HG03469 (cell line): ENCODE data around the gene MGA.

Experiments
- ATAC-seq: cut with Tn5 transposase; IDR thresholded peaks from one replicate; pipeline ENCODE4 v1.9.1; 2021; ENCODE audit warnings: mild to moderate bottlenecking, moderate library complexity, moderate number of reproducible peaks; ENCODE audit not compliant: unreplicated experiment

The MGA gene

DNA sequence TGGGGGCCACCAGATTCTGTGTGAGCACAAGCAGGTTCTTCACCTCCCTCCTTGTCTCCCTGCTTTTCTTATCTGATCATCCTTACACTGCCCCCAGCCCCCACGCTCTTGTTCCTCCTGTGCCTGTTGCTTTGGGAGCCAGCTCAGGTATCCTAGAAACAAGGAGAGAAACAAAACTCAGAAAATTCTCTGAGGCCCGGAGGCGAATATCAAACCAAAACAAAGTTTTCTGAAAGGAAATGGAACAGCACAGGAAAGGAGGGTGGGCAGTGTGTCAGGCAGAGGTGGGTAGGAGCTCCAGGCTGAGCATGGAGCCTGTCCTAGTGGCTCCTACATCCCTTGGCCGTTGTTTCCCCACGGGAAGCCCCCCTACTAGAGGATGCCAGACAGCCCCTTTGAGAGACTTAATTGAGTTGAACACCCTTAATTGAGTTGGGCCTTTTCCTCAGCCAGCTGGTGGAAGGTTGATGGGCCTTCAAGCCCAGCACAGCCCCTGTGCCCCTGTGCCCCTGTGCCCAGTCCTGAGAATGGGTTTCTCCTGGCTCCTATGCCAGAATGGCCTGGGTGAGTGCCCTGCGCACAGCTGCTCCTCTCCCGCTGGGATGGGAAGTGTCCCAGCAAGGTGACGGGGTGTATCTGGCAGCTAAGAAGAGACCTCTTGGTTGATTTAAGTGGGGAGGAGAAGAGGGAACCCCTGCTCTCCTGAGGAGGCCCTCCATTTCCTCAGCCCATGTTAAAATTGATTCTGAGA lies 144.9 kb downstream of the MGA start:
- ATAC-seq = no peak

DNA sequence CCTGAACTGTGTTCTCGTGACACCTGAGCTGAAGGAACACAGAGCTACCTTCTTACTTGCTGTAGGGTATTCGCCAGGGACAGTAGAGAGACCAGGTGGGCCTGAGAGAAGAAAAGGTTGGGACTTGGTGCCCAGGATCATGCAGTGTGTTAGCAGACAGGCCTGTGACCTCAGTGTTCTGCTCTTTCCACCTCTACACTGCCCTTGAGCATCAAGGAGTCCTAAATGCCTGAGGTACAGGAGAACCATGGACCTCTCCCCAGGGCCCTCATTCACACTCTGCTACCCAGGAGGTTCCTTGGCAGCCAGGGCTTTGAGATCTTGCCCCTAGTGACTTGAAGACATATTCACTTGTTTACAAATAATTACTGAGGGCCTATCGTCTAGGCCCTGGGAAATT lies 145.5 kb downstream of the MGA start:
- ATAC-seq = no peak

DNA sequence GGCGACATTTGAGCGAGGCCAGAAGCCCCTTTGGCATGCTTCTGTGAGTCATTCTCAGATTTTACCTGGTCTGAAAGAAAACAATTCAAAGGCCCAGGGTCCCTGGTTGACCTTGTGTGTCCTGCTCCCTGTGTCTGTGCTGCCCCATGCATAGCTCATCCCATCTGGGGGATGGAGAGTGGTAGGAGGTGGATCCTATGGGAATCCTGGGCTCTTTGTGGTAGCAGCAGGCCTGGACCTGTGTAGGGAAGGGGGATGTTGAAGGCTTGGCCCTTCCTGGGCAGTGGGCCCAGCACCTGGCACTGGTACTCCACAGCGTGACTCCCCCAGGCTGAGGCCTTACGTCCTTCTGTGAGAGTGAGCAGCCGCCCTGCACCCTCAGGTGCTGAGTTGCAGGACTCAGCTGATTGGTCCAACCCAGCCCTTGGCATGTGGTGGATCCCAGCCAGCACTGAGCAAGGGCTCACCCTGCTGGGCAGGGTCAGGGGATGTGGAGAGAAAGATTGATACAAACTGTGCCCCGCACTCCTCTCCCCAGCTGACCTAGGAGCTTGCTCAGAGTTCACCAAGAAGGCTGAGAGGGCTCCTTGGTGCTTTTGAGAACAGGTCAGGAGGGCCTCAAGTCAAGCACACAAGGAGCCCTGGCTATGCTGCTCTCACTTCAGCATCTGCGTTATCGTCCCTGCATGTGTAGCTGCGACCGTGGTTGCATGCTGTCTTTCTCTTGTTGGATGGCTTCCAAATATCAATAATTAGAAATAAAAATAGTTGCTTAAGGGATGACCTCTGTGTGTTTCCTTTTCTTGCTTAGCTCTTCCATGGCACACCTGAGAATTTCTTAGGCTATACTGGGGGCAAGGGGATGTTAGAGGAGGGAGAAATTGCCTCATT lies 146.3 kb downstream of the MGA start:
- no peak for ATAC-seq

DNA sequence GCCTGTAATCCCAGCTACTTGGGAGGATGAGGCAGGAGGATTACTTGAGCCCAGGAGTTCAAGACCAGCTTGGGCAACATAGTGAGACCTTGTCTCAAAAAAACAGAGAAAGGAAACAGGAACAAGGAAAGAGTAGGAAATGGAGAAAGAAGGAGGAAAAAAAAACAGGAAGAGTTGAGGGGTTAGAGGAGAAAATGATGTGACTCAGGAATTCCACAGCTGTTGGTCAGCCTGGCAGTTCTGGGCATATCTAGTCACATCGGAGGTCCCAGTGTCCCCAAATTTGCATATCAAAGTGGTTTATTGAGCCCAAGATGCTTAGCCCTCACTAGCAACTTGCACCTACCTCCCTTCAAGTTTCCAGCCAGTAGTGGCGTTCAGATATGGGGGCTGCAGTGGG lies 148.9 kb downstream of the MGA start:
- no peak for ATAC-seq

DNA sequence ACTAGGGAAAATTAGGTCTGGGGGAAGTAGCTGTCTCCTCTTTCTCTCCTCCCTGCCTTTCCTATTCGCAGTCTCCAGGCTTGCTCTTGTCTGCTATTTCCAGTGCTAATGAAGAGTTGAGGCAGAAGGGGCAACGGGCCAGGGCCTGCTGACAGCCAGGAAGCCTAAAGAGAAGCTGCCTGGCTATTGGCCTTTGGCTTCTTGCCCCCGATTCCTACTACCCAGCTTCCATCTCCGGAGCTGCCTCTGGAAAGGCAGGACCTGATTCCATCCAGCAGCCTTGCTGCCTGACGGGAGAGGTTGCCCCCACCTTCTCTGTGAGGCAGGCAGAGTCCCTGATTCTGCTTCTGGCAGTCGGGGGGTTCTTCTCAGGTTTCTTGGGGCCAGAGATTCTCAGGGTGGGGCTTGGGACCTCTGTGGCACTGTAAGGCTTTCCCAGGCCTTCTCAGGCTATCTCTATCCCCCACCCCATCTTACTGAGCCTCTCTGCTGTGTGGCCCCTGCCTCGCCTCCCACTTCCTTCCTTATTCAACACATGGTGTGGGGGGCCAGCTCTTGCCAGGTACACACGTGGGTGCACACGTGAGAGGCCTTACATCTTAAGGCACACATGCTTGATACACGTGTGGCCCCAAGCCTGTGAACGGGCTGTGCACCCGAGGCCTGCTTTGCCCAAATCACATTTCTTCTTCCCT lies 149.5 kb downstream of the MGA start:
- ATAC-seq = no peak

DNA sequence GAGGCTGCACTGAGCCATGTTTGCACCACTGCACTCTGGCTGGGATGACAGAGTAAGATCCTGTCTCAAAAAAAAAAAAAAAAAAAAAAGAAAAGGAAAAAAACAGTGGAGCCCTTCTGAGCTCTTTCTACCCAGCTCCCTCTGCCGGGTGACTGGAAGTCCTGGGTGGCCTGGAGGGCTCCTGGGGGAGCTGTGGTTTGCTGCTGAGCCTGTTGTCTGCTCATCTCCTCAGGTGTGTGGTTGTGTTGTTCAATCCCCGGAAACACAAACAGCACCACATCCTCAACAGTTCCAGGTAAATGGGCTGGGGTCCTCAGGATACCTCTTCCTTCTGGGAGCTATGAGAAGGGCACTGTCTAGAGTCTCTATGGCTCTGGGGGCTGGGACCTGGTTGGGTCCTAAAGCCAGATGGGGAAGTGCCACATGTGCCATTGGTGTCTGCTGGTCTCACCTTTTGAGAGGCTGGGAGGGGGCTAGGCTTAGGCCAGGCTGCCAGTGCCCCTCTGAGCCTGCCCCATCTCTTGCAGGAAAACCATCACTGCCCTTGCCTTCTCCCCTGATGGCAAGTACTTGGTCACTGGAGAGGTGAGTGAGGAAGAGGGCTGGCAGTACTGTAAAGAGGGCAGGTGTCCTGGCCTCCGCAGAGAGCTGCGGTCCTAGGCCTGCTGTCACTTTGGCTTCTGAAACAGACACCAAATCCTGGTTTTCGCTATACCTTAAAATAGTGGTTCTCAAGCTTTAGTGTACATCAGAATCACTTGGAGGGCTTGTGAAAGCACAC lies 150.6 kb downstream of the MGA start:
- no peak for ATAC-seq

DNA sequence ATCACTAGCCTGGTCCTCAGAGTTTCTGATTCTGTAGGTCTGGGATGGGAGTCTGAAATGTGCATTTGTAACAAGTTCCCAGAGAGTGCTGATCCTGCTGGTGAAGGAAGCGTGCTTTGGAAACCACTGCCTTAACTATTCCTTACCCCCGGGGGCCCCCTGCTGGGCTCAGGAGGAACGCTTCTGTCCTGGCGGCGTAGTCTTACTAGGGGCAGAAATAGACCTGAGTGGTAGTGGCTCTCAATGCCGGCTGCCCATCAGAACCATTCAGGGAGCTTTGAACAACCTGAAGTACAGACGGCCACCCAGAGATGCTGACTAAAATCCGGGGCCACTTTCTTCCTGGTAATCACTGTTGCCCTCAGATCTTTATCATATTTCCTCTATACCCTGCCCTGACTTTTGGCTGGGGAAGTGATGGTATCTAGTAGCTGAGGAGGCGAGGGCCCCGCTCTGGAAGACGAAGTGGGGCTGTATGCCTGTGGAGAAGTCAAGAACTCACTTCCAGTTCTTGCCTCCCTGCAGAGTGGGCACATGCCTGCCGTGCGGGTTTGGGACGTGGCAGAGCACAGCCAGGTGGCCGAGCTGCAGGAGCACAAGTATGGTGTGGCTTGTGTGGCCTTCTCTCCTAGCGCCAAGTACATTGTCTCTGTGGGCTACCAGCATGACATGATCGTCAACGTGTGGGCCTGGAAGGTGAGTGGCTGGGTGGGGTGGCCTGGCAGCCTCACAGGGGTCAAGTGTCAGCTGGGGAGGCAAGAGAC lies 151.4 kb downstream of the MGA start:
- ATAC-seq = no peak

DNA sequence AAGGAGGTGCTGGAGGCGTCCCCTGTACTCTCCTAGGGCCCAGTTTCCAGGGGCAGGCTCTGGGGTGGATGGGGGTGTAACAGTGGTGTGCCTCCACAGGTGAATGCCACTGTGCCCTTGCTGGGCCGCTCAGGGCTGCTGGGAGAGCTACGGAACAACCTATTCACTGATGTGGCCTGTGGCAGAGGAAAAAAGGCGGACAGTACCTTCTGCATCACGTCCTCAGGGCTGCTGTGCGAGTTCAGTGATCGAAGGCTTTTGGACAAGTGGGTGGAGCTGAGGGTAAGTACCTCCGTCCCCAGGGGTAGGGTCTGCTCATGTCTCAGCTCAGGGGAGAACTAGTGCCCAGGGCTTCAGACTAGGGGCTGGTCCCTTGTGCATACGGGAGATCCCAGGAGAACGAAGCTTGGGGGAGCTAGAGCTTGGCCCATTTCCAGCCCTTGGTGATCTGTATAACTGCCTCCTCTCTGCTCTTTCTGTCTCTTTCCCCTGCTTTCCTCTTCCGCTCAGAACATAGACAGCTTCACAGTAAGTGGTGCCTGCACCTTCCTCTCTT lies 152.7 kb downstream of the MGA start:
- ATAC-seq = no peak

DNA sequence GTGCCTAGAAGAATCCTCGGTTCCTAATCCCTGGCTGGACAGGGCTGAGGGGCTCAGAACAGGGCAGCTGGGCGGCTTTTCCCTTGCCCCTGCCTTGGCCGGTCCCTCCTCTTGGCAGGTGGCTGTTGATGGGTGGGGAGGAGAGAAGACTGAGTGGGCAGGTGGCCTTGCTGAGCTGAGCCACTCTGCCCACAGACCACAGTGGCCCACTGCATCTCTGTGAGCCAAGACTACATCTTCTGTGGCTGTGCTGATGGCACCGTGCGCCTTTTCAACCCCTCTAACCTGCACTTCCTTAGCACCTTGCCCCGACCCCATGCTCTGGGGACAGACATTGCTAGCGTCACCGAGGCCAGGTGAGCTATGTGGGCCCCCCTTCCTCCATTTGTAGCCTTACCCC lies 153.2 kb downstream of the MGA start:
- ATAC-seq = no peak

DNA sequence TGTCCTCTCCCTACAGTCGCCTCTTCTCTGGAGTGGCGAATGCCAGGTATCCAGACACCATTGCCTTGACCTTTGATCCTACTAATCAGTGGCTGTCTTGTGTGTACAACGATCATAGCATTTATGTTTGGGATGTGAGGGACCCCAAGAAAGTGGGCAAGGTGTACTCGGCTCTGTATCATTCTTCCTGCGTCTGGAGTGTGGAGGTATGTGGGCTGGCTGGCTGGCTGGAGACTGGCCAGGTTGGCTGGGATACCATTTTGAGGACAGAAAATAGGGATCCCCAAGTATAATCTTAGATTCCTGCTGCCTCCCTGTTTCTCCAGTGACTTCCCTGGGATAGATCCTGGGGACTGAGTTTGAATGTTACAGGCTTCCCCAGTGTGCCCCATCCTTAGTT lies 154.3 kb downstream of the MGA start:
- ATAC-seq = no peak

DNA sequence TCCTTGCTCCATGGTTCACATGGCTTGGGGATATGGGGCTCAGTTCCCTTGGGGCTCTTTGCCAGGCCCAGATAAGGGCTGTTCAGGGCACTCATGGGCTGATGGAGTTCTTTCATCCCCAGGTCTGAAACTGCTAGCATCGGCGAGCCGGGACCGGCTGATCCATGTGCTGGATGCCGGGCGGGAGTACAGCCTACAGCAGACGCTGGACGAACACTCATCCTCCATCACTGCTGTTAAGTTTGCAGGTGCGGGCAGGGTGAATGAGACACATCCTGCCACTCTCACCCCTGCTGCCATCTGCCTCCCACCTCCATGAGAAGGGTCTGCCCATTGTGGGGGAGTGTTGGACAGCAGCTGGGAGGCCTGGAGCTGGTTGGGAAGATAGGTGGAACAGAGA lies 156.6 kb downstream of the MGA start:
- ATAC-seq = no peak

DNA sequence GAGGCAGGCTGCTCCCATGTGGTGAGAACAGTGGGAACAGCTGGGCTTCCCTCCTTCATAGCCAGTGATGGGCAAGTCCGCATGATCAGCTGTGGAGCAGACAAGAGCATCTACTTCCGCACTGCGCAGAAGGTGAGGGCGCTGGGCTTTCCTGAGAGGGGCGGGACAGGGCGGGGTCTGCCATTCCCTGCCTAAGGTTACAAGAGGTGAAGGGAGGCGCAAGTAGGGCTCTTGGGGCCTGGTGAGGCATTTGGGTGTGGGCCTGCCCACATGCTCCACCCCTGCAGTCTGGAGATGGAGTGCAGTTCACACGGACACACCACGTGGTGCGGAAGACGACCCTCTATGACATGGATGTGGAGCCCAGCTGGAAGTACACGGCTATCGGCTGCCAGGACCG lies 157.1 kb downstream of the MGA start:
- no peak for ATAC-seq

DNA sequence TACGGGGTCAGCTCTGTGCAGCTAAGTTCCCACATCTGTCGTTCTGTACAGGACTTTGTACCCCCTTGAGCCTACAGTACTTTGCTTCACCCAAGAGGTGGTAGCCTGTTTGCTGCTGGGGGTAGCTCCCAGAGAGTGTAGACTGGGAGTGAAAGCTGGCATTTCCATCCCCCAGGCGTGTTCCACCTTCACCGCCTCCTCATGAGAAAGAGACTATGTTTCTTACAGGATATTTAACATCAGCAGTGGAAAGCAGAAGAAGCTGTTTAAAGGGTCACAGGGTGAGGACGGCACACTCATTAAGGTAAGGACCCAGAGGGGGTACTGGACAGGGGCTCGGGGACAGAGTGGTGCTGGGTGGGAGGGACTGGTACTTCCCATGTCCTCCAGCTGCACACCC lies 157.6 kb downstream of the MGA start:
- no peak for ATAC-seq

DNA sequence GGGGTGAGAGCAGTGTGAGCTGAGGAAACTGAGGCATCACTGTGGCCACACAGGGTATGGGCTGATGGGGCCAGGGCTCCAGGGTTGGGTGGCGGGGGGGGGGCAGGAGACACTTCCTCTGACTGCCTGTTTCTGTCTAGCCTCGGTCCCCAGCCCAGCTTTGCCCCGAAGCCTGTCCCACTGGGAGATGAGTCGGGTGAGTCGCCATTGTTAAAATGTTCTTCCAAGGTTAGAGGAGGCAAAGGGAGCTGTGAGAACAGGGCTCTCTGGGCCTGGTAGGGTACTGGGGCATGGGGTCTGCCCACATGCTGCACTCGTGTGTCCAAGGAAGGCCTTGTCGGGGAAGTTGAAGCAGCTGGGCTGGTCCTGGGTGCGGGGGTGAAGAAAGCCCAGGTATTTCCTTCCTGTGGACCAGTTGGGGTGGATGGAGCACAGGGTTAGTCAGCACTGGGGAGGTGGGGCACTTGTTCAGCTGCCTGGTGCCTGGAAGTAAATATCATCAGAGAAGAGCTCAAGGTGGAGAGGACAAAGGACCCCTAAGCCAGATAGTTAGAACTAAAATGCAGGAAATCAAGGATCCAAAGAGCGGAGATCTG lies 159.3 kb downstream of the MGA start:
- ATAC-seq = no peak

DNA sequence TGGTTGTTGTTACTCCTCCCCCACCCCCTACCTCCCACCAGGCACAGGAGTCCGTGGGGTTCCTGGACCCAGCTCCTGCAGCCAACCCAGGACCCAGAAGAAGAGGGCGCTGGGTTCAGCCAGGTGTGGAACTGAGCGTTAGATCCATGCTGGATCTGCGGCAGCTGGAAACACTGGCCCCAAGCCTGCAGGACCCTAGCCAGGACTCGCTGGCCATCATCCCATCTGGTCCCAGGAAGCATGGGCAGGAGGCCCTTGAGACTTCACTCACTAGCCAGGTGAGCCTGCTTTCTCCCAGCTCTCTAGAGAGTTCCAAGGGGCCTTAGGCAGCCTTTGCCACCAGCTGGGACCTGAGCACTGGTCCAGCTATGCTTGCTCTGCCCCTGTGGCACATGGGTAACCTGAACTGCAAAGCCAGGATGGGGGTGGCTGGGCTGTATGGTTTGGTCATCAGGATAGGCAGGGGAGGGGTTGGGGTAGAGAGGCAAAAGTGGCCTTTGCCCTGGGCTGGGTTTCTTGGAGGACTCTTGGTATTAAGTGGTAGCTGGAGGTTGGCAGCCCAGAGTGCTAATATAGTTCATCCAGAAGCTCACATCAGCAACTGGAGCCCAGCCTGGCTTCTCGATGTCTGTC lies 160.7 kb downstream of the MGA start:
- ATAC-seq = no peak

DNA sequence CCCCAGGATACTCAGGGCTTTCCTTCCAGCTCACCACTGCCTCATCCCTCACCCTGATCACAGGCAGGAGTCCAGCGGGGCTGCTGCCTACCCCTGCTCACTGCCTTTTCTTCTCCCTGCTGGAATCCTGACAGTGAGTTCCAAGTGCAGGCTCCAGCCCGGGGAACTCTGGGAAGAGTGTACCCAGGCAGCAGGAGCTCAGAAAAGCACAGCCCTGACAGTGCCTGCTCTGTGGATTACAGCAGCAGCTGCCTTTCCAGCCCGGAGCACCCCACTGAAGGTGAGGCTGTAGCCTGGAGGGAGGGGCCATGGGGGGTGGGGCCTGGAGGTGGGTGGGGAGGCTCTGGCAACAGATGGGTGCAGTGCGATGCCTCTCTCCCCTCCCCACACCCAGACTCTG lies 161.6 kb downstream of the MGA start:
- ATAC-seq = no peak

DNA sequence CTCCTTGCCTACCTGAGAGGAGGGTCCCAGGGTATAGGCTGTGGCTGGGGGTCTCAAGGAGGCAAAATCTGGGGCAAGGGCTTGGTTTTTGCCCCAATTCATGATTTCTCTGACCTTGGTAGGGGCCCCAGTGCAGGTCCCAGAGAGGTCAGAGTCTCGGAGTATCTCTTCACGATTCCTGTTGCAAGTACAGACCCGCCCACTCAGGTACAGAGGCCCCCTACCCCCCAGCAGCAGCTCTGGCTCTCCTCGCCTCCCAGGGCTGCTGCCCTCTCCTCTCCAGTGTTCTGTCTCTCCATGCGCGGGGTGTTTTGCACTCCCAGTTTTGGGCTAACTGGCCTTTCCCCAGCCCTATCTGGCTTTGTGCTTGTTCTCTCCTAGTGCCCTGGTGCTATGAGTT lies 162.3 kb downstream of the MGA start:
- ATAC-seq = no peak
